ENCODE data around the gene C15orf39.

Gene C15orf39

DNA sequence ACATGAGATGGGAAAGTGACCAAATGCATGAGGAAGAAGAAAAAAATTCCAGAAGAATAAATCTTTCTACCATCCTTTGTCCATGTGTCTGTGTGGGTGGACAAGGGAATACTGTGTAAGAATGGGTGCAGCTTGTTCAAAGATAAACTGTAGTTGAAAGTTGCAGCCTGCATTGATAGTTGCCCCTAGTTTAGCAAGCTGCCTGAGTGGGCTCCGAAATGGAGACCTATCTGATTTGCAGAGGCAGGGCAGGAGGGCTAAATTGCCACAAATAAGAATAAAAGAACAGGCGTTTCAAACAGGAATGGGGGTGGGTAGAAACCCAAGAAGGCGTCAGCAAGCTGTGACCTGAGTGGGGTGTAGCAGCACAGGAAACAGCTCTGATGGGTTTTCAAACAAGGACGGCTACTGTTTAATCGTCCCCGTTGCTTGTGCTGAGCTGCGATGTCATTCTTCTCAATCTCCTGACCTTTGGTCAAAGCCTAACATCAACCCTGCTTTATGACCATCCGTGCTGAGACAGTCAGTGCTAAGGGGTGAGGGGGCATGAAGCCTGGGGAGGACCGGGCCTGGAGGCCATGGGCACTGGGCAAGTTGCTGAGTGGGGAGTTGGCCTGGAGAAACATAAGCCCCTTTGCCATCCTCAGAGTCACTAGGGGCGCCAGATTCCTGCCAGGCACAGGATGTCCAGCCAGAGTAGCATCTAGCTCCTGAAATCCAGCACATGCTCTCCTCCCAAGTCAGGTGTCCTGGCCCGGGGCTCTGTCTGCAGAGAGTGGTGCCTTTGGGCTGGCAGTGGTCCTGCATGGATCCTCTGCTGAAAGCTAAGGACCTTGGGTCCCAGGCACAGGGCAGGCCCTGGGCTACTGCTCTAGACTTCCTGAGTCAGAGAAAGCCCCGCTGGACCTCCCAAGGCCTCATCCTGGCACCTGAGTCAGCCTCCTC lies 19.2 kb upstream of the C15orf39 start:
- TF ChIP-seq, protein P1, sequence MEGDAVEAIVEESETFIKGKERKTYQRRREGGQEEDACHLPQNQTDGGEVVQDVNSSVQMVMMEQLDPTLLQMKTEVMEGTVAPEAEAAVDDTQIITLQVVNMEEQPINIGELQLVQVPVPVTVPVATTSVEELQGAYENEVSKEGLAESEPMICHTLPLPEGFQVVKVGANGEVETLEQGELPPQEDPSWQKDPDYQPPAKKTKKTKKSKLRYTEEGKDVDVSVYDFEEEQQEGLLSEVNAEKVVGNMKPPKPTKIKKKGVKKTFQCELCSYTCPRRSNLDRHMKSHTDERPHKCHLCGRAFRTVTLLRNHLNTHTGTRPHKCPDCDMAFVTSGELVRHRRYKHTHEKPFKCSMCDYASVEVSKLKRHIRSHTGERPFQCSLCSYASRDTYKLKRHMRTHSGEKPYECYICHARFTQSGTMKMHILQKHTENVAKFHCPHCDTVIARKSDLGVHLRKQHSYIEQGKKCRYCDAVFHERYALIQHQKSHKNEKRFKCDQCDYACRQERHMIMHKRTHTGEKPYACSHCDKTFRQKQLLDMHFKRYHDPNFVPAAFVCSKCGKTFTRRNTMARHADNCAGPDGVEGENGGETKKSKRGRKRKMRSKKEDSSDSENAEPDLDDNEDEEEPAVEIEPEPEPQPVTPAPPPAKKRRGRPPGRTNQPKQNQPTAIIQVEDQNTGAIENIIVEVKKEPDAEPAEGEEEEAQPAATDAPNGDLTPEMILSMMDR (IDR thresholded peaks at IDR 0.05; ENCODE audit: extremely low read depth, missing control alignments) = peak; percentile 0
- peak; percentile 17 for DNase-seq (ENCODE audit: low spot score)

DNA sequence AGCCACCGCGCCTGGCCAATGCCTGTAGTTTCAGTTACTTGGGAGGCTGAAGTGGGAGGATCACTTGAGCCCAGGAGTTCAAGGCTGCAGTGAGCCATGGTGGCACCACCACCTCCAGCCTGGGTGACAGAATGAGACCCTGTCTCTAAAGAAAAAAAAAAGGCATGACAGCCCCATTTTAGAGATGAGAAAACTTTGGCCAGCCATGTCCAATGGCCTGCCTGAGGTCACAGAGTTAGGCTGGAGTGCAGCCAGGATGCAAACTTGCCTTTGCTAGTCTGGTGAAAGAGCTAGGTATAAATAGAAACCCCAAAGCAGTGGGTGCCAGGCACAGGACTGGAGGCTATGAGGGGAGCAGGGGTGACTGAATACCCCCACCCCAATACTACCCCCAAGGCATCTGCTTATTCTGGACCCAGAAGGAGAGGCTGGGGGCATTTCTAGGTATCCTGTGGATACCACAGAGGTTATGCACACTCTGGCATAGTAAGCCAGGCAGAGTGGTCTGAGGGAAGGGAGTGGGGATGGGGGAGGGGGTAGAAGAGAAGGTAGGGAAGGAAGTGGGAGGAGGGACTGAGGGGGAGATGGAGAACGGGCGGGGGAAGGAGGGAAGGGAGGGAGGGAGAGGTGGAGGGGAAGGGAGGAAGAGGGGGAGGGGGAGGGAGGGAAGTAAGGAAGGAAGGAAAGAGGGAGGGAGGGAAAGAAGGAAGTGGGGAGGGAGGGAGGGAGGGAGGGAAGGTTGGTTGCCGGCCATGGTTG lies 16.2 kb upstream of the C15orf39 start:
- DNase-seq (ENCODE audit: low spot score) = no peak
- TF ChIP-seq, protein P1 (IDR thresholded peaks at IDR 0.05; ENCODE audit: extremely low read depth, missing control alignments) = no peak

DNA sequence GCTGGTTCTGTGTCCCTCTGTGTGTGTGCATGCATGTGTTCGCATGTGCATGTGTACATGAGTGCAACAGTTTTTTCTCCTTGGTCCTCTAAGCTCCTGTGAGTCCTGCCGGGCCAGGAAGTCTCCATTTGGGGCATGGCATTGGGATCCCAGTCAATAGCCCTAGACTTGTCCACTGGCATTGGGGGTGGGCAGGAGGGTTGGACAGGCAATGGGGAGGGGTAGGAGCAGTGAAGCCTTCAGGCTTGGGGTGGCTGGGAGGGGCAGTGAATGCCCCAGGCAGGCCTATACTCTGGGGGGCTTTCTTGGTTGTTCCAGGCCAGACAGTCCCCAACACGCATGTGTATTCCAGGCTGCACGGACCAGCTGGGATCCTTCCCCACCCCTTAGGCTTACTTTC lies 15.6 kb upstream of the C15orf39 start:
- TF ChIP-seq, protein P1 (IDR thresholded peaks at IDR 0.05; ENCODE audit: extremely low read depth, missing control alignments) = no peak
- no peak for DNase-seq (ENCODE audit: low spot score)

DNA sequence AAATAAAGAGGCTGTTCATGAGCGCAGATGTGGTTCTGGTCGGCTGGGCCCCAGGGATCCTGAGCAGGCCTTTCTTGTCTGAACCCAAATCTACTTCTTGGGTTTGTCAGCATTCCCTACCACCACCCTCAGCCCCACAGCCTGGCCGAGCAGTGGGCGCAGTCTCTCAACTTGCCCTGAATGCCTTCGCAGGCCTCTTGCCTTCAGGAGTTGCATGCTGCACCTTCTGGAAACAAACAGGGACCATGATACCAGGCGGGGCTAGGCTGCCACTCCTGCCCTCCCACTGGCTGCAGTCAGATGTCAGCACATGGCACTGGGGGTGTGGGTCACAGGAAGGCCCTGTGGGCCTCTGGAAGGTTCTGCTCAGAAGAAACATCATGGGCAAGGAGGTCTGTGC lies 13.2 kb upstream of the C15orf39 start:
- TF ChIP-seq, protein P1 (IDR thresholded peaks at IDR 0.05; ENCODE audit: extremely low read depth, missing control alignments) = no peak
- DNase-seq (ENCODE audit: low spot score) = no peak

DNA sequence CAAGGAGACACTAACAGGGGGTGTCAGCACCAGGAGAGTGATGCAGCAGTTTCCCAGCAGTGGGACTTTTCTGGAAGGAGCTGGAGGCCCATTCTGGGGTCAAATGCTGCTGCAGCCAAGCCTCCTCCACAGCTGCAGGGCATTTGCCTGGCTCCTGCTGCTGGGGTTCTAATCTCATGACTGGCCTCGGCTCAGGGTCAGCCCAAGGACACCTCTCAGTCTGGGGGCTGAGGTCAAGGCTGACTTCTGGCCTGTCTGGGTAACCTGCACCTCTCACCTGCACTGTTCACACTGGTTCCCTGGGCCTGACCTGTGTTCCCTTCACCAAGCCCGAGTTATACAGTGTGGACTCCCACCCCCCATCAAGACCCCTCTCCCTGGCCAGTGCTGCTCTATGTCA lies 10.4 kb upstream of the C15orf39 start:
- DNase-seq (ENCODE audit: low spot score) = no peak
- TF ChIP-seq, protein P1 (IDR thresholded peaks at IDR 0.05; ENCODE audit: extremely low read depth, missing control alignments) = no peak

DNA sequence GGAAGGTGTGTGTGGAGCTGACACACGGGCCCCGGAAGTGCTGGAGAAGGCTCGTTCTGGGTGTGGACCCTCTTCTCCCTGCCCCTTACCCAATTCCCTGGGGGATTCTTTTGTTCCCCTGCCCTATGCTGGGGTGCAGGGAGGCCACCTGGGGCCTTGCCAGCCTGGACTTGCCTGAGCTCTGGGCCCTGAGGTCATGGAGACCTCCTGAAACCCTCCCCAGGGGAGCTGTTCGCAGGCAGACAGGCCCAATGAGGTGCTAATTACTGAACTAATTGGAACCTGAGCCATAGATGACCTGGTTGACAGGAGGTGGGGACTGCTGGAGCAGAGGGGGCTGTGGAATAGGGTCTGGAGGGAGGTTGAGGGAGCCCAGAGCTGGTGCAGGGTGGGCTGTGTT lies 9.4 kb upstream of the C15orf39 start:
- TF ChIP-seq, protein P1 (IDR thresholded peaks at IDR 0.05; ENCODE audit: extremely low read depth, missing control alignments) = no peak
- no peak for DNase-seq (ENCODE audit: low spot score)

DNA sequence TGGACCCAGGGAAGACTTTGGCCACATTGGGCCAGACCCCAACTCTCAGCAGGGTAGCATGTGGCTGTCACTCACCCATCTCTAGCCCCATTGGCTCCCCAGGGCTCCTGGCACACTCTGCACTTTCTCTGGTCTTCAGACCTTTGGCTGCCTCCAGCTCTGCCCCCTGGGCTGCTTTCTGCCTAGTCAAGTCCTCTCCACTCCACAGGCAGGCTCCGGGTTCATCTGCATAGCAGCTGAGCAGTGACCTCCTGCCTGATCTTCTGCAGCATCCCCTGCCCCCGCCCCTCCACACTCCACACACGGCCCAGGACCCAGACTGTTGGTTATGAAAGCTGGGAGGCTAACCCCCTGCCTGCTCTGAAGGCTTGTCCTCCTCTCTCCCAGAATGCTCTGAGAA lies 8.4 kb upstream of the C15orf39 start:
- DNase-seq (ENCODE audit: low spot score) = no peak
- TF ChIP-seq, protein P1 (IDR thresholded peaks at IDR 0.05; ENCODE audit: extremely low read depth, missing control alignments) = no peak

Measured in GM20000 (cell line).